Activated CD4-positive, alpha-beta T cell treated with anti-CD3 and anti-CD28 coated beads, Interleukin-2, Interleukin-4, amounts not matched to agents 100 ng/mL and 50 ng/mL, durations not matched to agents 16 hours and 8 hours (primary cell): Measurements from ENCODE around the gene ZFC3H1.

Experiments used
- DNase-seq: peaks from one replicate; pipeline ENCODE4 v3.0.0-alpha.2; 2020; ENCODE audit warnings: low spot score

ZFC3H1 gene

DNA sequence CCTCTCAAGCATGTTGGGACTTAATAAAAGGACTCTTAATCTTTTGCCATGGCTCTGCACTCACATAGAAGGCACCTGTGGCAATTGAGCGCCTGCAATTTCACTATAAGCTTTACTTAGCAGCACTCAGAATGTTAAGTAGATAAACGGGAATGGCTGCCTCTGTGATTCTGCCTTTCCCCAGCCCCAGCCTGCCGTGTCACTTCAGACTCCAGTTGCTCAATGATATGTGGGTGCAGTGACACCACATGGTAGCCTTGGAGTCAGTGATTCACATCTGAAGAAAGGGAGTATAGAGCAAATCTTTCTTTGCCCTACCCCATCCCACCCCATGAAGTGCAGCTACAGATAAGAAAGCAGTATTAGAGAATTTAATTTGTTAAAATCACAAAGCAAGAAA is 96.1 kb downstream of the ZFC3H1 start:
- no peak for DNase-seq

DNA sequence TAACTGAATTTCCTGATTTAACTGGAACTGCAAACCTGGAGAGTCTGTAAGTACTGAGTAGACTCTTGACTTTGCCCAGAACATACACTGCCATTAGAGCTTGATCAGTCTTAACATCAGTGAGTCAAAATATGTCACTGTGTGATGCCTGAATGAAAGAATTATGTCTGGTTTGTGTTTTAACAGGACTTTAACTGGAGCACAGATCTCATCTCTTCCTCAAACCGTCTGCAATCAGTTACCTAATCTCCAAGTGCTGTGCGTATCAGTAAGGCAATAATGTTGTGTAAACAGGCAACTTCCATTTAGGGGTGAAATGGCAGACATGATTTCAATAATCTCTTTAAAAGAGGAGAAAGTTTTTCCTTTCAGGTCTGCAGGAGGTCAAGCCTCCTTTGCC is 97.0 kb downstream of the ZFC3H1 start:
- no peak for DNase-seq

DNA sequence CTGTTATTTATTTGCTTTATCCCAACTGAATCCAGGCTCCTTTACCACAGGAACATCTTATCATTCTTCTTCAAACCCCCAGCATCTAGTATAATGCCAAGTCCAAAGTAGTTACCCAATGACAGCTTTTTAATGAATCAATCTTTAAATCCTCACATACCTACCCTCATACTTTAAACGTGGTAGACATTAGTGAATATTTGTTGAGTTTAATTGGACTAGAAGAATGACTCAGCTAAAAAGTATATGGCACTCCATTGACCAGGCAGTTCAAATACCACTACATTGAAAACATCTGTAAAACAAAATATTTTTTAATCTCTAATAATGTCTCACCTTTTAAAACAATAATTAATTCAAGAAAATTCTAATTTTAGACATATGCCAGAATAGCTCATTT is 98.1 kb downstream of the ZFC3H1 start:
- no peak for DNase-seq

DNA sequence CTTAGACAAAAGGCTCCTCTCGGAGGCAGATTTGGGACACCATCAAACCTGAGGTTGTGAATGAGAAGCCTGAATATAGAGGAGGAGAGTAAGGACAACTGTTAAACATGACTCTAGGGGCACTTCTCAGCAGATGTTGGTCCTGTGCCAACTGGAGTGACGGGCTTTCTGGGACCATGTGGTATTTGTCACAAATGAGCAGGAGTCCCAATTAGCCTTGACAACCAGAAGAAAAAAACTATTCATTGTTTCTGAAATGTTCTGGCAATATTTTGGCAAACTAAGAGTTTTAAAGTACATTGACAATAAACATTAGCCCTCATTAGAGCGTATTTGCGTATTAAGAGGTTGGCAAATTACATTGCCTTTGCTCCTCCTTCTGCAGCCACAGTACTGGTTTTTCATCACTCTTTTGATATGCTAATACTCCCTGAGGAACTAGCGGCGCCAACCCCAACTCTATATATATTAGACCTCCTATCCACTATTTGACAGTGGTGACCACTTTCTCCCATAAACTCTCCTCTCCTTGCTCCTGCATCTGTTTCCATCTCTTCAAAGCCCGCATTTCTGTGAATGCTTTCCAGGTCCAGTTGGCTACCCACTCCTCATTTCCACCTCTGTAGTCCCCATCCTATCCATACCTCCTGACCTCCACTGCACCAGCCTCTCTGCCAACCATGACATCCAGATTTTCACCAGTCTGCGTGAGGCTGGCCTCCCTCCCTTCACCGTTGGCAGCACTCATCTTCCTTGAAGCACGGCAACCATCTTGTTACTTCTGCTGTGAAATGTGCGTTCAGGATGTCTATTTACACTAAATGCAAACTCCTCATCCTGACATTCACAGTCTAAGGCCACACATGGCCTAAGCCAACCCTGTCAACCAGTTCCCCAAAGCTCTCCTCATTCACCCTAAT is 100.7 kb downstream of the ZFC3H1 start:
- no peak for DNase-seq
